Thyroid gland (tissue), 4 donors: ENCODE data around the gene SDHC. TPM values are rescaled to one million over a fixed set of nuclear protein-coding genes. Genes with fewer than 3 reads are reported as not detected.
"Not testable (repeated sequence)": the region's sequence is repeated elsewhere in the genome, so short reads cannot be mapped to it uniquely, and the experiment has no call there.

Experiments
- DNase-seq, 2 donors: peaks; one replicate each; pipeline ENCODE4 v3.0.0-alpha.2; 2019
- H3K27ac ChIP-seq, 3 donors: fragments of 200-600 bp; sonication (generic); 1 replicate in 2 of 3; 2 replicates in 1 of 3; pipeline ENCODE4 v1.5.1; 2016 to 2019; ENCODE audit warnings: mild to moderate bottlenecking in 1 of 3, moderate library complexity in 1 of 3
- H3K27me3 ChIP-seq: fragments of 200-600 bp; sonication (generic); one replicate; pipeline ENCODE4 v1.5.1; 2019
- H3K36me3 ChIP-seq, 2 donors: fragments of 200-600 bp; sonication (generic); one replicate each; pipeline ENCODE4 v1.5.1; 2016 to 2019
- H3K4me1 ChIP-seq, 2 donors: fragments of 200-600 bp; sonication (generic); one replicate each; pipeline ENCODE4 v1.5.1; 2017 to 2019
- H3K4me3 ChIP-seq, 3 donors: fragments of 200-600 bp; sonication (generic); replicated peaks in 1 of 3; 1 replicate in 2 of 3; 2 replicates in 1 of 3; pipeline ENCODE4 v1.5.1; 2016; ENCODE audit warnings: mild to moderate bottlenecking in 1 of 3
- H3K9me3 ChIP-seq: fragments of 200-600 bp; sonication (generic); one replicate; pipeline ENCODE4 v1.5.1; 2017
- CTCF ChIP-seq, 6 experiments: fragments of 200-600 bp in 3 of 6; fragments of 450-650 bp in 3 of 6; sonication (generic) in 3 of 6; IDR thresholded peaks; one replicate each; pipeline ENCODE4 v1.5.1; 2016 to 2019; ENCODE audit warnings: antibody characterized with exemption in 6 of 6, mild to moderate bottlenecking in 2 of 6, inconsistent platforms in 1 of 6, moderate library complexity in 1 of 6
- POLR2A ChIP-seq, 2 donors: fragments of 450-650 bp; IDR thresholded peaks; one replicate each; pipeline ENCODE4 v1.6.1; 2017; ENCODE audit warnings: antibody characterized with exemption in 2 of 2, mild to moderate bottlenecking in 2 of 2, moderate library complexity in 1 of 2
- WGBS, 2 donors: methylation state at CpG; one replicate each; pipeline ENCODE4 v1.1.5; 2017; 5-methylcytosine and 5-hydroxymethylcytosine counted together
- intact Hi-C: fragments of 100-400 bp; cut with DNase I; formaldehyde crosslinking; loops from one replicate; pipeline ENCODE4 v1.15.1; 2023
- small RNA-seq: library from RNA; depleted of rRNA; stranded (forward); fragments of <200 nt; gene quantifications from one replicate; pipeline ENCODE3, GENCODE V24; 2016
- total RNA-seq, 4 donors: library from RNA; depleted of rRNA; stranded (reverse); fragments of >200 nt; gene quantifications; one replicate each; pipeline ENCODE4 v1.2.3, GENCODE V29; 2016

SDHC gene
- total RNA-seq, 4 donors from 2014 or later: 49.1 to 174 (median 111) TPM

- no peak for TF ChIP-seq POLR2A (IDR thresholded peaks at IDR 0.05)
- no peak for TF ChIP-seq CTCF (IDR thresholded peaks at IDR 0.05)
- H3K4me1 ChIP-seq: peaks cover 0 to 3% of the 10 kb centered on the region in 2 donors
- intact Hi-C loops: no loop called here
- H3K27me3 ChIP-seq: no peaks in the 10 kb centered on the region
- H3K36me3 ChIP-seq: no peaks in the 10 kb centered on the region
- H3K4me3 ChIP-seq: no peak overlapping the region
- no peak for DNase-seq
- H3K27ac ChIP-seq: no peak overlapping the region
- no peaks in the 10 kb centered on the region for H3K9me3 ChIP-seq
- 79 to 83% methylated on average over 6 of the region's 6 CpGs for WGBS, 2 donors
Observed at GRCh38 chr1:161407451-161407985, 93.3 kb downstream of the SDHC start.

GRCh38 chr1:161408429-161409052 is 94.4 kb downstream of the SDHC start:
- TF ChIP-seq POLR2A (IDR thresholded peaks at IDR 0.05): no peak
- TF ChIP-seq CTCF (IDR thresholded peaks at IDR 0.05): no peak
- Histone ChIP-seq H3K9me3 (no peaks in the 10 kb centered on the region), H3K4me1 (peaks cover 0 to 3% of the 10 kb centered on the region in 2 donors), H3K36me3 (no peaks in the 10 kb centered on the region), H3K4me3 (no peak overlapping the region), H3K27ac (no peak overlapping the region), H3K27me3 (no peaks in the 10 kb centered on the region)
- no peak for DNase-seq
- WGBS, 2 donors: 50 to 65% methylated on average over 2 to 3 of the region's 3 CpGs
- intact Hi-C loops: no loop called here

- 78 to 84% methylated on average over 13 of the region's 13 CpGs for WGBS, 2 donors
- intact Hi-C loops, H3K27ac ChIP-seq: not testable (repeated sequence)
Observed at GRCh38 chr1:161409848-161410635, 95.9 kb downstream of the SDHC start.

GRCh38 chr1:161410636-161410970 is 96.4 kb downstream of the SDHC start:
- intact Hi-C loops: not testable (repeated sequence)

More at GRCh38 chr1:161409848-161410635, 95.9 kb downstream of the SDHC start:
- DNase-seq, H3K4me1 ChIP-seq, H3K36me3 ChIP-seq, H3K9me3 ChIP-seq, H3K27me3 ChIP-seq, H3K4me3 ChIP-seq: not testable (repeated sequence)

More at GRCh38 chr1:161410636-161410970, 96.4 kb downstream of the SDHC start:
- not testable (repeated sequence) for DNase-seq, H3K9me3 ChIP-seq, H3K36me3 ChIP-seq, H3K4me1 ChIP-seq, H3K4me3 ChIP-seq, H3K27me3 ChIP-seq, H3K27ac ChIP-seq
- 88 to 92% methylated on average over 4 of the region's 4 CpGs for WGBS, 2 donors

Small RNA genes within 50 kb of the gene (small RNA-seq; reads per million reads assigned to genes)
- gene AL592295.2 (not detected), gene RNU6-481P (not detected)

Other genes with a start within 250 kb of the SDHC start
- gene ARHGAP30, start 244.5 kb upstream of the SDHC start, total RNA-seq: 1 to 10 TPM; 1.4 to 3.5 (median 2.9) TPM
- under 1 TPM in 1 of 4 donors, not detected in 3; 0.27 TPM for gene NECTIN4, start 224.8 kb upstream of the SDHC start, total RNA-seq
- gene KLHDC9, start 216.0 kb upstream of the SDHC start, total RNA-seq: 10 to 100 TPM in 3 of 4 donors, 1 to 10 TPM in 1; 6.9 to 31.8 (median 19.2) TPM
- gene PFDN2, start 196.3 kb upstream of the SDHC start, total RNA-seq: 10 to 100 TPM; 23.8 to 58.2 (median 30.3) TPM
- 10 to 100 TPM; 36.4 to 50.4 (median 47.9) TPM for gene NIT1, start 196.3 kb upstream of the SDHC start, total RNA-seq
- gene DEDD, start 181.7 kb upstream of the SDHC start, total RNA-seq: 10 to 100 TPM; 27.5 to 34.6 (median 31.1) TPM
- gene UFC1, start 160.4 kb upstream of the SDHC start, total RNA-seq: 10 to 100 TPM; 37.6 to 90.4 (median 62.1) TPM
- gene USP21, start 154.9 kb upstream of the SDHC start, total RNA-seq: 10 to 100 TPM; 21.2 to 27.6 (median 23.0) TPM
- 10 to 100 TPM; 12.6 to 30.0 (median 21.8) TPM for gene PPOX, start 148.0 kb upstream of the SDHC start, total RNA-seq
- 10 to 100 TPM; 24.1 to 34.0 (median 29.2) TPM for gene B4GALT3, start 136.9 kb upstream of the SDHC start, total RNA-seq
- 10 to 100 TPM in 1 of 4 donors, 1 to 10 TPM in 3; 4.6 to 24.4 (median 9.4) TPM for gene ADAMTS4, start 115.3 kb upstream of the SDHC start, total RNA-seq
- gene NDUFS2, start 112.0 kb upstream of the SDHC start, total RNA-seq: 100 to 1,000 TPM in 2 of 4 donors, 10 to 100 TPM in 2; 75.4 to 122 (median 99.9) TPM
- 10 to 100 TPM; 16.3 to 70.9 (median 22.3) TPM for gene FCER1G, start 99.1 kb upstream of the SDHC start, total RNA-seq
- not detected for gene APOA2, start 90.8 kb upstream of the SDHC start, total RNA-seq
- gene TOMM40L, start 88.3 kb upstream of the SDHC start, total RNA-seq: 10 to 100 TPM in 1 of 4 donors, 1 to 10 TPM in 3; 7.0 to 12.4 (median 8.3) TPM
- gene NR1I3, start 76.2 kb upstream of the SDHC start, total RNA-seq: not detected
- gene PCP4L1, start 55.6 kb upstream of the SDHC start, total RNA-seq: under 1 TPM; 0.39 to 0.83 (median 0.61) TPM
- gene MPZ, start 4.4 kb upstream of the SDHC start, total RNA-seq: 1 to 10 TPM in 2 of 4 donors, under 1 TPM in 2; 0.67 to 1.9 (median 0.93) TPM
- not detected for gene CFAP126, start 53.5 kb downstream of the SDHC start, total RNA-seq
- 10 to 100 TPM in 3 of 4 donors, 1 to 10 TPM in 1; 8.5 to 63.7 (median 17.0) TPM for gene FCGR2A, start 191.1 kb downstream of the SDHC start, total RNA-seq
- 1 to 10 TPM in 3 of 4 donors, under 1 TPM in 1; 0.75 to 4.7 (median 2.7) TPM for gene HSPA6, start 210.2 kb downstream of the SDHC start, total RNA-seq
- gene FCGR3A, start 235.4 kb downstream of the SDHC start, total RNA-seq: 10 to 100 TPM in 1 of 4 donors, 1 to 10 TPM in 3; 1.7 to 11.7 (median 7.6) TPM